Measurements from ENCODE around the gene ZNF503.

ZNF503 gene

GRCh38 chr10:75431180-75432111 lies 29.9 kb upstream of the ZNF503 start, which contains the start of gene LRMDA:
Gene LRMDA, plus strand, starts transcription at chr10:75431624.
- DNase-seq (ENCODE audit: low read depth) = no peak

- no peak for DNase-seq (ENCODE audit: low read depth)
Observed at GRCh38 chr10:75430000-75430763, 28.6 kb upstream of the ZNF503 start.

GRCh38 chr10:75429159-75429827 lies 27.7 kb upstream of the ZNF503 start:
- no peak for DNase-seq (ENCODE audit: low read depth)

- peak; percentile 40 for DNase-seq (ENCODE audit: low read depth)
Observed at GRCh38 chr10:75428434-75429158, 27.0 kb upstream of the ZNF503 start.

GRCh38 chr10:75427951-75428350 lies 26.4 kb upstream of the ZNF503 start:
- no peak for DNase-seq (ENCODE audit: low read depth)

GRCh38 chr10:75426880-75427279 lies 25.3 kb upstream of the ZNF503 start:
- DNase-seq (ENCODE audit: low read depth) = no peak

GRCh38 chr10:75425291-75426079 lies 23.9 kb upstream of the ZNF503 start:
- DNase-seq (ENCODE audit: low read depth) = no peak

GRCh38 chr10:75424571-75424970 lies 23.0 kb upstream of the ZNF503 start:
- DNase-seq (ENCODE audit: low read depth) = no peak

- DNase-seq (ENCODE audit: low read depth) = no peak
Observed at GRCh38 chr10:75422913-75423312, 21.3 kb upstream of the ZNF503 start.

- DNase-seq (ENCODE audit: low read depth) = no peak
Observed at GRCh38 chr10:75418712-75419111, 17.1 kb upstream of the ZNF503 start.

GRCh38 chr10:75418293-75418692 lies 16.7 kb upstream of the ZNF503 start:
- no peak for DNase-seq (ENCODE audit: low read depth)

GRCh38 chr10:75417522-75417927 lies 16.0 kb upstream of the ZNF503 start:
- DNase-seq (ENCODE audit: low read depth) = no peak

GRCh38 chr10:75414527-75414926 lies 13.0 kb upstream of the ZNF503 start:
- no peak for DNase-seq (ENCODE audit: low read depth)

GRCh38 chr10:75410132-75411005 lies 8.8 kb upstream of the ZNF503 start:
- no peak for DNase-seq (ENCODE audit: low read depth)

- no peak for DNase-seq (ENCODE audit: low read depth)
Observed at GRCh38 chr10:75408911-75409885, 7.6 kb upstream of the ZNF503 start.

GRCh38 chr10:75408509-75408875 lies 6.9 kb upstream of the ZNF503 start:
- DNase-seq (ENCODE audit: low read depth) = no peak

- DNase-seq (ENCODE audit: low read depth) = no peak
Observed at GRCh38 chr10:75407713-75408508, 6.3 kb upstream of the ZNF503 start.

- no peak for DNase-seq (ENCODE audit: low read depth)
Observed at GRCh38 chr10:75407224-75407712, 5.7 kb upstream of the ZNF503 start.
